Fibroblast of peridontal ligament (primary cell): ENCODE results near the gene GATC.

Experiments
- DNase-seq: peaks from one replicate; pipeline ENCODE4 v3.0.0-alpha.2; 2010; ENCODE audit errors: extremely low read depth

Gene GATC

GRCh38 chr12:120497524-120498150 is 51.4 kb downstream of the GATC start:
- DNase-seq, result peak; percentile 36

- no peak for DNase-seq
These were observed 52.7 kb downstream of the GATC start for GRCh38 chr12:120498870-120499515.

GRCh38 chr12:120500581-120500980 is 54.3 kb downstream of the GATC start:
- DNase-seq, result peak; percentile 41

- DNase-seq, result no peak
These were observed 58.3 kb downstream of the GATC start for GRCh38 chr12:120504587-120504986.

DNA sequence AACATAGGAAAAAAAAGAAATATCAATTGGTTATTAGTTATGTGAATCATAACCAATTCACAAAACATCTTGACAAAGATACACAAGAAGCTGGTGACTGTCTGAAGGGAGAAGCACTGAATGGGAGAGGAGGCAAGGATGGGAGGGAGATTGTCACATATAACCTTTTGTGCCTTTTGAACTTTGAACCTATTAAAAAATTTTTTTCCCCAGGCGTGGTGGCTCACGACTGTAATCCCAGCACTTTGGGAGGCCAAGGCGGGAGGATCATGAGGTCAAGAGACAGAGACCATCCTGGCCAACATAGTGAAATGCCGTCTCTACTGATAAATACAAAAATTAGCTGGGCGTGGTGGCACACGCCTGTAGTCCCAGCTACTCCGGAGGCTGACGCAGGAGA is 62.3 kb downstream of the GATC start:
- DNase-seq, result no peak
